Smooth muscle cell of the brain vasculature (primary cell): Measurements from ENCODE around the gene FAM83F.
"Not testable (repeated sequence)": the region's sequence is repeated elsewhere in the genome, so short reads cannot be mapped to it uniquely, and the experiment has no call there.

ENCODE experiments used
- DNase-seq: peaks from one replicate; pipeline ENCODE4 v3.0.0-alpha.2; 2012; ENCODE audit warnings: low read depth, low spot score

FAM83F gene

GRCh38 chr22:39994566-39995392, at the start of gene FAM83F:
Gene FAM83F (plus strand): TSS chr22:39994954. CDS start chr22:39995043, 89 bp downstream.
- no peak for DNase-seq

DNA sequence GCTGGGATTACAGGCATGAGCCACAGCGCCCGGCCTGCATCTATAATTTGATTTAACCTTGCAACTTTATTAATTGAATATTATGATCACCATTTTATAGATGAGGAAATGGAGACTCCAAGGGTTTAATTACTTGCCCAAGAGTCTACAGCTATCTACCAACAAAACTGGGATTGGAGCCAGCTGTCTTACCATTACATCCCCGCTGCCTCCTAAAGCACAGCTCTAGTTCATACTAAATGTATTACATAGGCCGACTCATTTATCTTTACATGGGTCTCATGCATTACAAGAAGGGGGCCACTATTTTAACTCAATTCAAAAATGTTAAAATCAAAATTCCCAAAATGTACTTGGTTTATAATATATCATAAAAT, 48.6 kb upstream of the FAM83F start:
- DNase-seq, result no peak

DNA sequence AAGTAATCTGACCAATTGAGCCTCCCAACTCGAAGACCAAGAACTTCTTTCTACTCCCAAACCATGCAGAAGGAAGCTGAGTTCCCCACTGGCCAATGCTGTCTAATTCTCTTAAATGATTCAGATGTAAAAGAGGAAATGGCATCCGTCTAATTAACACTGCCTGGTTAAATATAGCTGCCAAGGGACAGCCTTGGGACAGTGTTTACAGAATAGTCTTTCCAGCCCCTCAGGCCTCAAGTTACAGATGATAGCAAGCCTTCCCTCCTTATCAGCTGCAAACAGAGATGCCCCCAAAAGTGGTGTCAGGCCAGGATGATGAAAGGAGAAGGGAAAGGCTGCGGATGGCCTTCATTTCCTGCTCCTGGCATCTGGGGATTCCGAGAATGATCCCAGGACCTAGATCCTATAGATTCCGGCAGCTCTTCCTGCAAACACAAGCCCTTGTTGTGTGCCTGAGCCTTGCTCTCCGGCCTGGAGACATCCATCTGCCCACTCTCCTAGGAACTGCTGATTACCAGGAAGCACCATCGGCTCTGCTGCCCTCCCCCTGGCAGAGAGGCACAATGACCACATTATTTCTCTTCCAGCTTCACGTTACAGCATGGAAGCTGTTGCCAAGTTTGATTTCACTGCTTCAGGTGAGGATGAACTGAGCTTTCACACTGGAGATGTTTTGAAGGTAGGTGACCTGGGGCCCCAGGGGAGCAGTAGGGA, 48.1 kb upstream of the FAM83F start:
- DNase-seq, result no peak

GRCh38 chr22:39947220-39948216, 47.2 kb upstream of the FAM83F start:
- no peak for DNase-seq

- DNase-seq, result no peak
Measured at GRCh38 chr22:39949964-39950737, 44.6 kb upstream of the FAM83F start.

- not testable (repeated sequence) for DNase-seq
Measured at GRCh38 chr22:39951603-39952293, 43.0 kb upstream of the FAM83F start.

DNA sequence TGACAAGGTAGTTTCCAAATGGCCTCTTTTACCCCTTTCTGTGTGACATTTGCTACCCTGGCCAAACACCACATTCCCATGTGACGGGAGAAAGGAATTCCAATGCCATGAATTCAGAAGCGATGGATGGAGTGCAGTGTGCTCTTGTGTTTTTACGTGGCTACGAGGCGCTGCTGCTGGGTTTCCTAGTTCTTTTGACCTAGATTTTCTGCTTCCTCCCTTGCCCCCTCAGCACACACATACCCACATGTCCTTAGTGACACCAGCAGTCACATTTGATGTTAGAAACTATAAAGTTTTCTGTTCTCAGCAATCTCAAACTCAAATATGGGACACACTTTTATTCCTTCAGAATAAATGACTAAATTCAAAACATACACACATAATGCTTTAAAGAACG, 42.4 kb upstream of the FAM83F start:
- DNase-seq, result no peak

DNA sequence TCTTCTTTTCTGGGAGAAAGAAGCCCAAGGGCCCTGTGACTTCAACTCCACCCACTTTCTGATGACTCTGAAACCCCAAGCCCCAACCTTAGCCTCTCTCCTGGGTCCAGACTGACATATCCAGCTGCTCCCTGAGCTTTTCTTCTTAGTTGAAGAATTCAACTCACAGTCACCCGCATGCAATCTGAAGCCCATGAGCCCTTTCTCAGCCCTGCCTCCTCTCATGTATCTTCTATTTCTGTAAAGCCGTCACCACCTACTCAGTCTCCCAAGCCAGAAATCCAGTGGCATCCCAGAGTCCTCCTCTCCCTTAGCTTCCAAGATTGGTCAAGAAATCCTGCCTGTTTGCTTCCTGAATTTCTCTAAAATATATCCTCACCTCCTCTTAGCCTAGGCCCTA, 41.7 kb upstream of the FAM83F start:
- DNase-seq, result no peak

- DNase-seq, result peak; percentile 79
Measured at GRCh38 chr22:39954584-39955055, 40.1 kb upstream of the FAM83F start.

- no peak for DNase-seq
Measured at GRCh38 chr22:39955675-39956074, 39.1 kb upstream of the FAM83F start.

- DNase-seq, result no peak
Measured at GRCh38 chr22:39956932-39957664, 37.7 kb upstream of the FAM83F start.

DNA sequence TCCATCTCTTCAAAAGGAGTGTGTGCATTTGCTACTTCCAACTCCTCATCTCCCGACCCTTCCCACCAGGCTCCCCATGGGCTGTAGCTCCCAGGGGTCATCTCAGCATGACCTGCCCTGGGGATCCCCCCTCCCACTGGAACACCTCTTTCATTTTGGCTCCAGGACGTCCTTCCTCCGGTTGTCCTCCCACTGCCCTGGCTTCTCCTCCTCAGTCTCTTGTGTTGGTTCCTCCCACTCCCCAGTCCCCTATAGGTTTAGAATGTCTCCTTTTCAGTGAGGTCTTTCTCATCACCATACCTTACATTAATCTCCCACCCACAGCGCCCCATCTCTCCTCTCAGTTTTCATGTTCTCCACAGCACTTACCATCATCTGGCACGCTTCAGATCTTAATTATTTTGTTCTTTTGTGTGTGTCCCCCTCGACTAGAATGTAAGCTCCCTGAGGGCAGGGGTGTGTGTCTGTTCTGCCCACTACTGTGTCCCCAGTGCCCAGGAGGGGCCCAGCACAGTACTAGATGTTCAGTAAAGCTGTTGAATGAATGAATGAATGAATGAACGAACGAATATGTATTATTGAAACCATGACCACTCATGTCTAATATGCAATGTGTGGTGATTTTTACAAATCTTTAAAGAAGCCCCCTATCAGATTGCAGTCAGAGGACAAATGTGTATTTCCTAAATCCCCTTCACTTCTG, 36.6 kb upstream of the FAM83F start:
- DNase-seq, result no peak

DNA sequence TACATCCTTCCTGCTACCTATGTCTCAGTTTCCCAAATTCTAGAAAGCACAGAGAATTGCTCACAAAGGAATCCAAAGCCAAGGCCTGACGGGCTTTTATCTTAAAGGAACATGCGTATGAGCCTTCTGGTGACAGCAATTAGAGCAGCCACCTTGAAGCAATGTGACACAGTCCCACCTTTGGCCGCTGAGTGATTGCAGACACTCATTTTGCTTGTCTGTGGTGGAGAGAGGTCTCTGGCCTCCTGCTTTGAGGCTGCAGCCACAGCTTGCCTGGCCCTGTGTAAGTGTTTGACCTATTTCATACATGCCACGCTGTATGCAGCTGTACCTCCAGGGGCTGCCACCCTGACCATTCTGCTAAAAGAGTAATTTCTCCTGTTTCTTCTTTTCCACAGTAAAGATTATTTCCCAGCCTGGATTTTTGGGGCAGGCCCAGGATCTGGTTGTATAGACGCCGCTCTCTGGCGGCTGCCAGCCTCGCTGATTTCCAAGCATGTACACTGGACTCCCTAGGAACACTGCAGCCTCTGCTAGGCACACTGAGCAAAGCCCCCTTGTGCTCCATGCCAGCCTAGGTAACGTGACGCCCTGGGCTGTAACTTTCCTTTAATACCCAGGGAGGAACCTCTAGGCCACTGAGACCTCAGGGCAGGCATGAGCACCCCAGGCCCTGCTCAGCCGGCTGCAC, 35.7 kb upstream of the FAM83F start:
- DNase-seq, result no peak

GRCh38 chr22:39959640-39960447, 34.9 kb upstream of the FAM83F start, which contains the start of gene TMA7B:
Gene TMA7B (plus strand): TSS chr22:39960397. CDS start chr22:39964375, 3,978 bp downstream.
- no peak for DNase-seq

GRCh38 chr22:39960791-39961746, 33.7 kb upstream of the FAM83F start:
- peak; percentile 40 for DNase-seq

GRCh38 chr22:39962071-39962470, 32.7 kb upstream of the FAM83F start:
- DNase-seq, result no peak
